NCI-H2196 (cell line): ENCODE data around the gene FARS2.

Experiments used
- DNase-seq: peaks from one replicate; lab custom pipeline; 2025; ENCODE audit not compliant: unreplicated experiment; lab: John Stamatoyannopoulos, UW

FARS2 gene

DNA sequence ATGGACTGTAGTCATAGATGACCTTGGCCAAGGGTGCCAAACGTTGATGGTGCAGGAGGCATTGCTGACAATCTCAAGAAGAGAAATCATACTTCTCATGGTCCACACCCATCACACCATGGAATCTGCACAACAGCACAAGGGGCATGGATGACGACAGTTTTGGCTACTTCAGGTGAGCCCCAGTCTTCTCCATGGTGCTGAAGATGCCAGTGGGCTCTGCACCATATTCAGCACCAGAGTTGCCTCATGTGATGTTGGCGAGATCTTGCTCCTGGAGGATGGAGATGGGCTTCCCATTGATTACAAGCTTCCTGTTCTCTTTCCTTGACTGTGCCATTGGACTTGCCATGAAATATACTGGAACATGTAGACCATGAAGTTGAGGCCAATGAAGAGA is 556.6 kb downstream of the FARS2 start:
- no peak for DNase-seq

DNA sequence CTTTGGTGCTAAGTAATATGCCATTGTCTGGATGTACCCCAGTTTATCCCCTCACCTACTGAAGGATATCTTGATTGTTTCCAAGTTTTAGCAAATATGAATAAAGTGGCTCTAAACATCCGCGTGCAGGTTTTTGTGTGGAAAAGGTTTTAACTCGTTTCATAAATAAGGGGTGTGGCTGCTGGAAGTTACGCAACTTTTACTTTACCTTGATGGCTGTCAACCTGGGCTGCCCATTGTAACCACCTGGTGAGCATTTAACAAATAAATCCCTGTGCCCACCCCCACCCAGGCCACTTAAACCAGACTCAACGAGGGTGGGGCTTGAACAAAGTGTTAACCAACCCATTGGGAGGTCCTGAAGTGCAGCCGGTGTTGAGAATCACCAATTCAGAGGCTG is 557.6 kb downstream of the FARS2 start:
- DNase-seq, result no peak
